Measurements from ENCODE around the gene DNMBP.

Gene DNMBP

DNA sequence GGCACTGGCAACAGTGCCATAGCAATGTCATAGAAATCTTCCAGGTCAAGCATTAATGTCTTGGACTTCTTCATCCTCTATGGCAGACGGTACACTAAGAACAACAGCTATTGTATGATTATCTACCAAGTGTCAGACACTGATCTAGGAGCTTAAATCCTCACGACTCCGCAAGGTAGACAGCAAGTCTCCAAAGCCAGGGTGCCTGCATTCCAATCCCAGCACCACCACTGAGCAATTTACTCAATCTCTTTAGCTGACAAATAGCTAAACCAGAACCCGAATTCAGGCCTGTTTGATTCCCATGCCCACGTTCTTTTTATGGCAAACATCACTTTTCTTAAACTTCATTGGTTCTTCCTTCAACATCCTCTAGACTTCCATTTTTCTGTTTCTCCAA is 31.8 kb downstream of the DNMBP start:
- POLR2A ChIA-PET = no interaction called here
- WGBS (ENCODE audit: insufficient coverage) = 100% methylated on average over 5 of the region's 5 CpGs
- H3K27ac ChIP-seq (ENCODE audit: insufficient read depth in 1 of 2, low read depth in 1 of 2, low read length in 2 of 2, poor library complexity in 1 of 2, severe bottlenecking in 2 of 2) = no peak overlapping the region

DNA sequence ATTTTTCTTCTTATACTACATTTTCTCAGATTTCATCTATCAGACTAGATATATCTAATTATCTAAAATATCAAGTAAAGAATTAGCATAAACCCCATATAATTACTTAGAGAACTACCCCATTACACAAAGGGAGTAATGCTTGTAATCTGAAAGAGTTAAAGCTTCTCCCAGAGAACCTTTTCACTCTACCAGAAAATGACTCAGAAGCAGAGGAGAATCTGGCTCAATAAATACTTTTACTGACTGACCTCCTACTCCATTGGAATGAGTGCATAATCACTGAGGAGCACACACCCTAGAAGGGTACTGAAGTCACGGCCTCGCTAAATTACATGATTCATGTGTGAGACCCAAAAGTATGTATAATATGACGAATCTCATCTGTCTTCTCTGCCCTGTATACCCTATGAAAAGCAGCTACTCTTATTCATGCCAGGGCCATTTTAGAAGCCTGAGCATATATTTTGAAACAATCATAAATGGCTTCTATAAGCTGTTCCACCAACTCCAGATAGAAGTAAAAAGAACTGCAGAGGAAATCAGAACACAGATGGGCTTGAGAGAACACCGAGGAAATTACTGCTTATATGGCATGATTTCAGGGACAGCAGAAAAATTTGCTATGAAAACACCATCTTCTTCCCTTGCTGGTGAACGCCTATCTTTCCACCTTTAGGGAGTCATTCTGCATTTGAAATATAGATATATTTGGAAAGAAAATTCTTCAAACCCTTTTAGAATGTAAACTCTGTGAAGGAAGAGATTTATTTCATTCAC is 32.7 kb downstream of the DNMBP start:
- Histone ChIP-seq H3K4me1 (ENCODE audit: control extremely low read depth in 1 of 4, control insufficient read depth in 4 of 4, insufficient read depth in 4 of 4, low read length in 3 of 4) (peaks cover 0 to 12% (median 3%) of the 10 kb centered on the region in 4 experiments), H3K9me3 (ENCODE audit: control extremely low read depth in 1 of 5, control insufficient read depth in 4 of 5, insufficient read depth in 2 of 5, low read depth in 1 of 5, low read length in 4 of 5) (no peaks in the 10 kb centered on the region), H3K36me3 (ENCODE audit: control insufficient read depth in 4 of 4, insufficient read depth in 4 of 4, low read length in 3 of 4) (no peaks in the 10 kb centered on the region), H3K27me3 (replicated peaks in 2 of 5; ENCODE audit: control insufficient read depth in 4 of 5, insufficient read depth in 5 of 5, low read length in 4 of 5) (no peaks in the 10 kb centered on the region), H3K27ac (ENCODE audit: insufficient read depth in 1 of 2, low read depth in 1 of 2, low read length in 2 of 2, poor library complexity in 1 of 2, severe bottlenecking in 2 of 2) (no peak overlapping the region), H3K4me3 (ENCODE audit: control insufficient read depth in 1 of 7, extremely low read depth in 1 of 7, insufficient read depth in 4 of 7, low read depth in 2 of 7, low read length in 6 of 7) (no peak overlapping the region)
- ChIA-PET POLR2A (no interaction called here), CTCF (interaction anchor here (1.4 to 1.6 kb wide), 2 partner anchors 32 to 33 kb away, joined by 3 to 5 read pairs; partner anchors contain the start of gene DNMBP)
- 100% methylated on average over 1 of the region's 5 CpGs for WGBS (ENCODE audit: insufficient coverage)
- DNase-seq = no peak

More for the DNA sequence above, 31.8 kb downstream of the DNMBP start:
- Histone ChIP-seq H3K27me3 (replicated peaks in 2 of 5; ENCODE audit: control insufficient read depth in 4 of 5, insufficient read depth in 5 of 5, low read length in 4 of 5) (no peaks in the 10 kb centered on the region), H3K36me3 (ENCODE audit: control insufficient read depth in 4 of 4, insufficient read depth in 4 of 4, low read length in 3 of 4) (no peaks in the 10 kb centered on the region), H3K4me3 (ENCODE audit: control insufficient read depth in 1 of 7, extremely low read depth in 1 of 7, insufficient read depth in 4 of 7, low read depth in 2 of 7, low read length in 6 of 7) (no peak overlapping the region), H3K9me3 (ENCODE audit: control extremely low read depth in 1 of 5, control insufficient read depth in 4 of 5, insufficient read depth in 2 of 5, low read depth in 1 of 5, low read length in 4 of 5) (no peaks in the 10 kb centered on the region), H3K4me1 (ENCODE audit: control extremely low read depth in 1 of 4, control insufficient read depth in 4 of 4, insufficient read depth in 4 of 4, low read length in 3 of 4) (peaks cover 0 to 16% (median 3%) of the 10 kb centered on the region in 4 experiments)
- no peak for DNase-seq
- CTCF ChIA-PET = no interaction called here

DNA sequence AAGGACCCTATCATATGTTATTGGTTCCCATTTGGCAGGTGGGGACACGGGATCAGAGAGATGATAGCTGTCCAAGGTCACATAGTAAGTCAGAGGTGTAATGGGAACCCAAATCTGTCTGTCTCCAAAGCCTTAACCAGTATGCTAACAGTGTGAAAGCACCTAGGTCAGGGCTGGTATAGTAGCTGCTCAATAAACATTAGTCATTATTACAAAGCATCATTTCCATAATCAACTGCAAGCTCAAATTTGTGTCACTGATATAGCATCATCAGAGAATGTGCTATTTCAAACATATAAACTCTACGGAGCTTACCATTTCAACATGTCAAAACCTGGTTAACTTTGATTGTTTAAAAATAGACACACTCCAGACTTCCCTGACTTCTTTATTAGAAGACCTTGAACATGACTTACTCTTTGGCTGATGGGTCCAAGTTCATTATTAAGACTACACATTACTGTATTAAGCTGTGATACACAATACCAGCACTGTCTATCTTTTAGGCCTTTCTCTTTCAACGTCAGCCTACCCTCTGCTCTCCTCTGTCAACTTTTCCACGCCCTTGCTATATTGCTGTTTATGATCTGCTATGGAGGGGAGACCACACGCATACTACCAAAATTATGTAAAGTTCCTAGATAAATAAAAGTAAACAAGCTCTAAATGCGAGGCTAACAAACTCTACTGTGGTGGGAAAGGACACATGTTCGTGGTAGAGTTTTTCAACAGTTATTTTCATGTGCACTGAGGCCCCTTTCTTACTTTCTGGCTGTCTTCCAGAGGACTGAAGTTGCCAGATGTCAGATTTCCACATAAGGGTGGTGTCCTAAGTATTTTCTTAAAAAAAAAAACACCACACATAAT is 33.6 kb downstream of the DNMBP start:
- Histone ChIP-seq H3K4me3 (ENCODE audit: control insufficient read depth in 1 of 7, extremely low read depth in 1 of 7, insufficient read depth in 4 of 7, low read depth in 2 of 7, low read length in 6 of 7) (no peak overlapping the region), H3K27ac (ENCODE audit: insufficient read depth in 1 of 2, low read depth in 1 of 2, low read length in 2 of 2, poor library complexity in 1 of 2, severe bottlenecking in 2 of 2) (no peak overlapping the region), H3K36me3 (ENCODE audit: control insufficient read depth in 4 of 4, insufficient read depth in 4 of 4, low read length in 3 of 4) (no peaks in the 10 kb centered on the region), H3K27me3 (replicated peaks in 2 of 5; ENCODE audit: control insufficient read depth in 4 of 5, insufficient read depth in 5 of 5, low read length in 4 of 5) (no peaks in the 10 kb centered on the region), H3K4me1 (ENCODE audit: control extremely low read depth in 1 of 4, control insufficient read depth in 4 of 4, insufficient read depth in 4 of 4, low read length in 3 of 4) (peaks cover 0 to 12% (median 3%) of the 10 kb centered on the region in 4 experiments), H3K9me3 (ENCODE audit: control extremely low read depth in 1 of 5, control insufficient read depth in 4 of 5, insufficient read depth in 2 of 5, low read depth in 1 of 5, low read length in 4 of 5) (no peaks in the 10 kb centered on the region)
- 59% methylated on average over 4 of the region's 7 CpGs for WGBS (ENCODE audit: insufficient coverage)
- POLR2A ChIA-PET = interaction anchor here (0.6 kb wide), 1 partner anchor 310 kb away, joined by 4 read pairs; no protein-coding TSS in a partner anchor
- CTCF ChIA-PET = interaction anchor here (1.1 to 1.6 kb wide), 4 partner anchors 11 to 33 kb away, joined by 3 to 5 read pairs (median 4); partner anchors contain the start of gene DNMBP
- peak in 2 of 3 donors; percentile 15 to 20 for DNase-seq

DNA sequence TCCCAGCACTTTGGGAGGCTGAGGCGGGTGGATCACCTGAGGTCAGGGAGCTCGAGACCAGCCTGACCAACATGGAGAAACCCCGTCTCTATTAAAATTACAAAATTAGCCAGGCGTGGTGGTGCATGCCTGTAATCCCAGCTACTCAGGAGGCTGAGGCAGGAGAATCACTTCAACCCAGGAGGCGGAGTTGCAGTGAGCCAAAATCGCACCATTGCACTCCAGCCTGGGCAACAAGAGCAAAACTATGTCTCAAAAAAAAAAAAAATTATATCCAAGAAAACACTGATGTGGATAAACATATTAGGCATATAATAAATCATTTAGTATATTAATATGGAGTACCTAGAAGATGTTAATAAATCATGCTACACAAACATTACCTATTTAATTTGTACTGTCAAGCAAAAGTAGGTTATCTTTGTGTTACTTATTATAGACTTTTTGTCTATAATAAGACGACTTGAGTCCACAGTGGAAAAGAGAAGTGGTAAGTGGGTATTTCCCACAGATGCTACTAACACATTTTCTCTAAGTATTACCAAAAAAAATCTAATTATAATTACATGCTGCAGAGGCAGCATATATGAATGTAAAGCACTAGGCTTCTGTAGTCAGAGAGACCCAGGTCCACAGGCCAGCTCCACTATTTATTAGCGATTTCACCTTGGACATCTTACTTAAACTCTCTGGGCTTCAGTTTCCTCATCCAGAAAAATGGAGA is 34.5 kb downstream of the DNMBP start:
- POLR2A ChIA-PET = no interaction called here
- H3K27ac ChIP-seq (ENCODE audit: insufficient read depth in 1 of 2, low read depth in 1 of 2, low read length in 2 of 2, poor library complexity in 1 of 2, severe bottlenecking in 2 of 2) = no peak overlapping the region
- CTCF ChIA-PET = interaction anchor here (1.1 to 2.2 kb wide), 6 partner anchors 10 to 79 kb away, joined by 3 to 10 read pairs (median 4); partner anchors contain the start of gene DNMBP
- 97% methylated on average over 5 of the region's 8 CpGs for WGBS (ENCODE audit: insufficient coverage)
- H3K4me3 ChIP-seq (ENCODE audit: control insufficient read depth in 1 of 7, extremely low read depth in 1 of 7, insufficient read depth in 4 of 7, low read depth in 2 of 7, low read length in 6 of 7) = no peak overlapping the region
- H3K36me3 ChIP-seq (ENCODE audit: control insufficient read depth in 4 of 4, insufficient read depth in 4 of 4, low read length in 3 of 4) = peaks cover 0 to 6% (median under 1%) of the 10 kb centered on the region in 4 experiments
- DNase-seq = peak; percentile 3 to 68 (median 64)
- no peaks in the 10 kb centered on the region for H3K27me3 ChIP-seq (replicated peaks in 2 of 5; ENCODE audit: control insufficient read depth in 4 of 5, insufficient read depth in 5 of 5, low read length in 4 of 5)
- no peaks in the 10 kb centered on the region for H3K9me3 ChIP-seq (ENCODE audit: control extremely low read depth in 1 of 5, control insufficient read depth in 4 of 5, insufficient read depth in 2 of 5, low read depth in 1 of 5, low read length in 4 of 5)
- H3K4me1 ChIP-seq (ENCODE audit: control extremely low read depth in 1 of 4, control insufficient read depth in 4 of 4, insufficient read depth in 4 of 4, low read length in 3 of 4) = peaks cover 0 to 12% (median 3%) of the 10 kb centered on the region in 4 experiments

DNA sequence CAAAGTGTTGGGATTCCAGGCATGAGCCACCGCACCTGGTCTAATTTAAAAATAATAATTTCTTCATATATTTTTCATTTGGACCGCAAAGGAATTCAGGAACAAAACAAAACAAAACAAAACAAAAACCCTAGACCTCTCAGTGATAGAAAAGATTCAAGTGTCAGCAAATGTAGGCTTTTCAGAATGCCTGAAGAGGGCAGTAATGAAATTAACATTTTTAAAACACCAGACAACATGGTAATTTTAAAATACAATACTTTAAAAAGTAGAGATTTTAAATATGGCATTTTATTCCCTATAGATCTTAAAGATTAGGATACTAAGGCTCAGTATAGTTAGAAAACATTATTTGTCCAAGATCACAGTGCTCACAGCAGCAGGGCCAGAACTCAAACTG is 36.6 kb downstream of the DNMBP start:
- DNase-seq = peak; percentile 8 to 17 (median 13)
- Histone ChIP-seq H3K4me3 (ENCODE audit: control insufficient read depth in 1 of 7, extremely low read depth in 1 of 7, insufficient read depth in 4 of 7, low read depth in 2 of 7, low read length in 6 of 7) (no peak overlapping the region), H3K27me3 (replicated peaks in 2 of 5; ENCODE audit: control insufficient read depth in 4 of 5, insufficient read depth in 5 of 5, low read length in 4 of 5) (no peaks in the 10 kb centered on the region), H3K4me1 (ENCODE audit: control extremely low read depth in 1 of 4, control insufficient read depth in 4 of 4, insufficient read depth in 4 of 4, low read length in 3 of 4) (peaks cover 0 to 12% (median 3%) of the 10 kb centered on the region in 4 experiments), H3K27ac (ENCODE audit: insufficient read depth in 1 of 2, low read depth in 1 of 2, low read length in 2 of 2, poor library complexity in 1 of 2, severe bottlenecking in 2 of 2) (no peak overlapping the region), H3K9me3 (ENCODE audit: control extremely low read depth in 1 of 5, control insufficient read depth in 4 of 5, insufficient read depth in 2 of 5, low read depth in 1 of 5, low read length in 4 of 5) (no peaks in the 10 kb centered on the region), H3K36me3 (ENCODE audit: control insufficient read depth in 4 of 4, insufficient read depth in 4 of 4, low read length in 3 of 4) (peaks cover 0 to 14% (median 6%) of the 10 kb centered on the region in 4 experiments)
- no CpG with 5 or more reads among the region's 2 CpGs for WGBS (ENCODE audit: insufficient coverage)
- ChIA-PET POLR2A (no interaction called here), CTCF (interaction anchor here (2.2 kb wide), 1 partner anchor 37 kb away, joined by 10 read pairs; the partner anchor contains the start of gene DNMBP)

DNA sequence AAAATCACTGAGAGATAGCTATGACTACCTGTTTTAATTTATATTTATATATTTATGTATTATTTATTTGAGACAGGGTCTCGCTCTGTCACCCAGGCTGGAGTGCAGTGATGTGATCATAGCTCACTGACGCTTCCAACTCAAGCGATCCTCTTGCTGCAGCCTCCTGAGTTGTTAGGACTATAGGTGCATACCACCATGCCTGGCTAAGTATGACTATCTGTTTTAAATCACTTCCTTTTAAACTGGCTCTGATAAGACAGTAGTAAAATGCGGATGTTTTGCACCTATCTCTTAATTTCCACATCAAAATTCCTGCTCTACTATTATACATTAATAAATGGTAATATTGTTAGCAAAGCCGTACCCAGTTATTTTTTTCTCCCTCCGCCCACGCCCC is 41.8 kb downstream of the DNMBP start:
- Histone ChIP-seq H3K27ac (ENCODE audit: insufficient read depth in 1 of 2, low read depth in 1 of 2, low read length in 2 of 2, poor library complexity in 1 of 2, severe bottlenecking in 2 of 2) (no peak overlapping the region), H3K9me3 (ENCODE audit: control extremely low read depth in 1 of 5, control insufficient read depth in 4 of 5, insufficient read depth in 2 of 5, low read depth in 1 of 5, low read length in 4 of 5) (no peaks in the 10 kb centered on the region), H3K27me3 (replicated peaks in 2 of 5; ENCODE audit: control insufficient read depth in 4 of 5, insufficient read depth in 5 of 5, low read length in 4 of 5) (no peaks in the 10 kb centered on the region), H3K4me3 (ENCODE audit: control insufficient read depth in 1 of 7, extremely low read depth in 1 of 7, insufficient read depth in 4 of 7, low read depth in 2 of 7, low read length in 6 of 7) (no peak overlapping the region), H3K4me1 (ENCODE audit: control extremely low read depth in 1 of 4, control insufficient read depth in 4 of 4, insufficient read depth in 4 of 4, low read length in 3 of 4) (no peaks in the 10 kb centered on the region), H3K36me3 (ENCODE audit: control insufficient read depth in 4 of 4, insufficient read depth in 4 of 4, low read length in 3 of 4) (peaks cover 0 to 17% (median 8%) of the 10 kb centered on the region in 4 experiments)
- CTCF ChIA-PET = interaction anchor here (0.9 to 1.6 kb wide), 2 partner anchors 42 to 122 kb away, joined by 3 to 5 read pairs; partner anchors contain the start of gene DNMBP
- WGBS (ENCODE audit: insufficient coverage) = 96% methylated on average over 4 of the region's 7 CpGs
- no peak for DNase-seq
- POLR2A ChIA-PET = no interaction called here

All from common myeloid progenitor, CD34-positive (primary cell).